Uterus (tissue), 4 donors: ENCODE data around the gene SCUBE1. TPM values are rescaled to one million over a fixed set of nuclear protein-coding genes. Genes with fewer than 3 reads are reported as not detected.

Source experiments
- DNase-seq, 2 donors: peaks; one replicate each; pipeline ENCODE4 v3.0.0-alpha.2; 2019 to 2020
- H3K27ac ChIP-seq, 2 donors: fragments of 200-600 bp; sonication (generic); 1 replicate in 1 of 2; 2 replicates in 1 of 2; pipeline ENCODE4 v1.5.1; 2016 to 2018
- H3K27me3 ChIP-seq, 2 donors: fragments of 200-600 bp; sonication (generic); one replicate each; pipeline ENCODE4 v1.5.1; 2018 to 2019; ENCODE audit warnings: control low read depth in 1 of 2
- H3K36me3 ChIP-seq, 2 donors: fragments of 200-600 bp; sonication (generic); one replicate each; pipeline ENCODE4 v1.5.1; 2019; ENCODE audit warnings: control low read depth in 1 of 2
- H3K4me1 ChIP-seq, 2 donors: fragments of 200-600 bp; sonication (generic); one replicate each; pipeline ENCODE4 v1.5.1; 2018 to 2019; ENCODE audit warnings: control low read depth in 1 of 2
- H3K4me3 ChIP-seq, 2 donors: fragments of 200-600 bp; sonication (generic); 1 replicate in 1 of 2; 2 replicates in 1 of 2; pipeline ENCODE4 v1.5.1; 2018 to 2019; ENCODE audit warnings: mild to moderate bottlenecking in 1 of 2
- H3K9me3 ChIP-seq, 2 donors: fragments of 200-600 bp; sonication (generic); one replicate each; pipeline ENCODE4 v1.5.1; 2019; ENCODE audit warnings: control low read depth in 1 of 2
- POLR2A ChIP-seq, 2 donors: fragments of 450-650 bp; IDR thresholded peaks; one replicate each; pipeline ENCODE4 v1.6.1; 2016; ENCODE audit warnings: antibody characterized with exemption in 2 of 2, mild to moderate bottlenecking in 1 of 2, moderate library complexity in 1 of 2
- intact Hi-C: fragments of 100-400 bp; cut with DNase I; formaldehyde crosslinking; loops from one replicate; pipeline ENCODE4 v1.15.1; 2023; ENCODE audit warnings: low total_unique reads
- total RNA-seq, 4 donors: library from RNA; depleted of rRNA in 3 of 4; stranded (reverse); fragments of >200 nt in 3 of 4; gene quantifications; one replicate each; pipeline versions ENCODE4 v1.1.0 to v1.2.4, GENCODE V29; 2014 to 2023
- TF ChIP-seq, protein P1 (sequence below), 4 experiments: fragments of 200-600 bp in 2 of 4; fragments of 450-650 bp in 2 of 4; sonication (generic) in 2 of 4; IDR thresholded peaks; one replicate each; pipeline ENCODE4 v1.5.1; 2016 to 2019; ENCODE audit warnings: antibody characterized with exemption in 4 of 4, mild to moderate bottlenecking in 2 of 4, moderate library complexity in 1 of 4
- donor health status: DM: yes; HTN: yes; CAD: no.

SCUBE1 gene
- total RNA-seq, 4 donors from 2014 or later: 0.14 to 1.7 (median 0.26) TPM; not detected in 1

DNA sequence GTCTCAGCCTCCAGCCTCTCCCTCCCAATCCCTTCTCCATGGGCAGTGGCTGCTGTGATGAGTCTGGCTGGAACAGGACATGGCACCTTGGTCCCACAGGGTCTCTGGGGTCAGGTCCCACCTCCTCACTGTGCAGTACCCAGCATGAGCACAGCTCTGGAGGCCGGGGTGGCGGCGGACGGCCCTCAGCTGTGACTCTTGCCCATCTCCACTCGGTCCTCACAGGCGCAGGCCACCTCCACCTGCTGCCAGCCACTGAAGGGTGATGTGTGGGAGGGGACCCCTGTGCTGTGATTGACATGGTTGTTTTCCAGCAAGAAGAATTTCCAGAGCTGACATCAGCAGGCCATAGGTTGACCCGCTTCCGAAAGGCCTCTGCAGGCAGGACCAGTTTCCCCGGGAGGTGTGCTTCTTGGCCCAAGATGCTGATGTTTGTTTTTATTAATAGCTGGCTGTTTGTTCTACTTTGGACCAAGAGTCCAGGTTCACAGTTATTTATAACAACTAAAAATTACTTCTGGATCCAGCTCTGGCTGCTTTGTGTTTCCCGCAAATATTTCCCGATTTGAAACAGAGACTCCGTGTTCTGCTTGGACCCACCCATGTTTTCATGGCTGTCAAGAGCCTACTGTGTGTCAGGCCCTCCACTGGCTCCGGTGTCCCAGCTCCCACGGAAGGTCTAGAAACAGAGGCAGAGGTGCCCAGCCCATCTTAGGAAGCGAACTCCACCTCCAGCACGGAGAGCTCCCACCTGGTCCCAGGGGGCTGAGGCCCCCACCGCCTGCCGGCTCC is 45.7 kb downstream of the SCUBE1 start:
- DNase-seq: peak in 1 of 2 donors; percentile 42
- Histone ChIP-seq H3K4me1 (peaks cover 0 to 6% of the 10 kb centered on the region in 2 donors), H3K27ac (peak overlapping the region; percentile 31 to 53), H3K9me3 (no peaks in the 10 kb centered on the region), H3K36me3 (no peaks in the 10 kb centered on the region), H3K27me3 (no peaks in the 10 kb centered on the region), H3K4me3 (no peak overlapping the region)
- intact Hi-C loops: no loop called here
- TF ChIP-seq POLR2A (IDR thresholded peaks at IDR 0.05): no peak
- TF ChIP-seq, protein P1, sequence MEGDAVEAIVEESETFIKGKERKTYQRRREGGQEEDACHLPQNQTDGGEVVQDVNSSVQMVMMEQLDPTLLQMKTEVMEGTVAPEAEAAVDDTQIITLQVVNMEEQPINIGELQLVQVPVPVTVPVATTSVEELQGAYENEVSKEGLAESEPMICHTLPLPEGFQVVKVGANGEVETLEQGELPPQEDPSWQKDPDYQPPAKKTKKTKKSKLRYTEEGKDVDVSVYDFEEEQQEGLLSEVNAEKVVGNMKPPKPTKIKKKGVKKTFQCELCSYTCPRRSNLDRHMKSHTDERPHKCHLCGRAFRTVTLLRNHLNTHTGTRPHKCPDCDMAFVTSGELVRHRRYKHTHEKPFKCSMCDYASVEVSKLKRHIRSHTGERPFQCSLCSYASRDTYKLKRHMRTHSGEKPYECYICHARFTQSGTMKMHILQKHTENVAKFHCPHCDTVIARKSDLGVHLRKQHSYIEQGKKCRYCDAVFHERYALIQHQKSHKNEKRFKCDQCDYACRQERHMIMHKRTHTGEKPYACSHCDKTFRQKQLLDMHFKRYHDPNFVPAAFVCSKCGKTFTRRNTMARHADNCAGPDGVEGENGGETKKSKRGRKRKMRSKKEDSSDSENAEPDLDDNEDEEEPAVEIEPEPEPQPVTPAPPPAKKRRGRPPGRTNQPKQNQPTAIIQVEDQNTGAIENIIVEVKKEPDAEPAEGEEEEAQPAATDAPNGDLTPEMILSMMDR (IDR thresholded peaks at IDR 0.05): no peak

DNA sequence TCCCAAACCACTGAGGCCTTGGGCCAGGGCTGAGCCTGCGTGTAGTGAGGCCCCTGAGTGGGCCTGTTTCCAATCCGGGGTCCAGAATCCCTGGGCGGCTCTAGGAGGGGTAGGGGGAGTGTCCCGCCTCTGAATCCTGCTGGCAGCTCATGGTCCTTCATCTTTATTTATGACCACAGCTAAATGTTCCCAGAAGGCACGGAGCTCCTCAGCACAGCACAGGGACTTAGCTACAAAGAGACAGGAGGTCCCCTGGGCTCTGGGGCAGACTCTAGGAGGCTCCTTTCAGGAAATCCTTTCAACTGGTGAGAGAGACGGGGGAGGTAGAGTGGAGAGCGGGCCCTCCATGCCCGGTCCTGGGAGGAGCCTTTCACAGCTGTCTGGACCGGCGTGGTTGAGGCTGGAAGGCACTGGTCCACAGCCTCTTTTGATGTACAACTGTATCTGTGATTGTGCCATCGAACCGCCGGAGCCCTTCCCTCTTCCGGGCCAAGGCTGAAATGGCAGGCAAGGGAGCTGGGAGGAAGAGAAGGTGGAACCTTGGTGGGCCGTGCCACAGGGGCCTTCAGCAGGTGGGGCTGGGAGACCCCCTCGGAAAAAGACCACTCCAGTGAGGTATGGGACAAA is 46.8 kb downstream of the SCUBE1 start:
- Histone ChIP-seq H3K4me1 (peaks cover 0 to 6% of the 10 kb centered on the region in 2 donors), H3K27me3 (no peaks in the 10 kb centered on the region), H3K4me3 (no peak overlapping the region), H3K9me3 (no peaks in the 10 kb centered on the region), H3K36me3 (no peaks in the 10 kb centered on the region), H3K27ac (no peak overlapping the region)
- intact Hi-C loops: no loop called here
- no peak for TF ChIP-seq POLR2A (IDR thresholded peaks at IDR 0.05)
- TF ChIP-seq, protein P1 (IDR thresholded peaks at IDR 0.05): no peak
- DNase-seq: no peak

DNA sequence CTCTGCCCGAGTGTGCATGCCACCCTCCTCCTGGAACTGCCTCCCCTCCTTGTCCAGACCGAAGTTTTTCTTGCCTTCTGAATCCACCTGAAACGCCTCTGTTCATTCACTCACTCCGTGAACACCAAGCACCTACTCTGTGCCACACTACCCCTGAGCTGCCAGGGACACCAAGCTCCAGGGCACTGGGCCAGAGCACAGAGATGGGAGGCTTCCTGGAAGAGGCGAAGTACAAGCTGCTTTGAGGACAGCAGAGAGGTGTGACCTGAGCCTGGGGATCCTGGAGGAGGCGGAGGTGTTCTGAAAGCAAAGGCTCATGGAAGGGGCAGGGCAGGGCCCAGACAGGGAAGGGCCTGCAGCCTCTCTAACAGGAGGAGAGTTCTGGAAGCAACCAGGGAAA is 47.5 kb downstream of the SCUBE1 start:
- TF ChIP-seq, protein P1 (IDR thresholded peaks at IDR 0.05): no peak
- Histone ChIP-seq H3K4me3 (no peak overlapping the region), H3K27me3 (no peaks in the 10 kb centered on the region), H3K36me3 (no peaks in the 10 kb centered on the region), H3K4me1 (peaks cover 0 to 6% of the 10 kb centered on the region in 2 donors), H3K9me3 (no peaks in the 10 kb centered on the region), H3K27ac (no peak overlapping the region)
- intact Hi-C loops: no loop called here
- no peak for DNase-seq

DNA sequence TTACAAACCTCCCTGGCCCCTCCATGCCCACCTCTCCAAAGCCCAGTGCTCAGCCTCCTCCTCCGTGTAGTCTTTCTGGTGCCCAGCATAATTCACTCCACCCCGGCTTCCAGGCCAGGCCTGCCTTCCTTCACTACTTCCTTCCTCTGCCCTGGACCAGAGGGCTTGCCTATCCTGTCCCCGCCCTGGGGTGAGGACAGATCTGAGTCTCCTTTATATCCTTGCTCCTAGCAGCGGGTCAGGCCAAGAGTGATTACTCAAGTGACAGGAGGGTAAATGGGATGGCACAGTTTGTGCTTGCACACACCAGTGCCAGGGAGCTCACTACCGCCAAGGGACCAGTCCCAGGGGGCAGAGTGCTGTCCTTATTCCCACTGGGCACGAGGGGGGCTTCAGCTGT is 48.0 kb downstream of the SCUBE1 start:
- H3K4me1 ChIP-seq: peaks cover 0 to 6% of the 10 kb centered on the region in 2 donors

DNA sequence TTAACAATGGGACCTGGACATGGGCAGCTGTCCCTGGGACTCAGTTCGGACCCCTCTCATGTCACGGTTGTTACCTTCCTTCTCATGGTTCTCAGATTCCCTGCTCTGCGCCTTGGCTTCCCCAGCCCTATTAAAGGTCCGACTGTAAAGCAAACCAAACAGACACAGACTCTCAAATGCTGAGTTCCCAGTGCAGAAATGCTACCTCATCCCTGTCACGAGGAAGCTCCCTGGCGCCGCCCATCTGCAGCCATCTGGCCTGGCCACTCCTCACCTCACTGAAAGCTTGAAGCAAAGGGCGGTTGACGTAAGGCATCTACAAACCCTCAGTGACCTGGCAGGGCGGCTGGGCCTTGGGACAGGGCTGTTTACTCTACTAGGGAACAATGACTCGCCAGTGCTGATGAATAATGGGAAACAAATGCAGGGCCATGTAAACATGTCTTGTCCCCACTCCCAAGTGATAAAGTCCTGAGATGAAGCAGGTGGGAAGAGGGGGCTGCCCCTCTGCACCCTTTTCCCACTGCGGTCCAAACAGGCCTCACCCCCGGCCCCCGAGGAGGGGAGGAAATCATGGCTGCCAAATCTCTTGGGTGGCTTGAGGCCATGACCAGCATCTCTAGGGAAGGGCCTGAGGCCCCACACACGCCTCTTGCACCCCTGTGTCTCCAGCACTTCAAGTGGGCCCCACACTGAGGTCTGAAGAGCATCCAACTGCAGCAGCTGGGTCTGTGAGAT is 49.3 kb downstream of the SCUBE1 start:
- H3K27ac ChIP-seq: no peak overlapping the region
- no peaks in the 10 kb centered on the region for H3K9me3 ChIP-seq
- no peaks in the 10 kb centered on the region for H3K27me3 ChIP-seq
- intact Hi-C loops: no loop called here
- H3K4me3 ChIP-seq: no peak overlapping the region
- no peaks in the 10 kb centered on the region for H3K36me3 ChIP-seq
- peak; percentile 41 to 61 for DNase-seq
- H3K4me1 ChIP-seq: peaks cover 0 to 6% of the 10 kb centered on the region in 2 donors
- TF ChIP-seq, protein P1 (IDR thresholded peaks at IDR 0.05): no peak
- TF ChIP-seq POLR2A (IDR thresholded peaks at IDR 0.05): no peak

More for the DNA sequence above, 48.0 kb downstream of the SCUBE1 start:
- Histone ChIP-seq H3K27me3 (no peaks in the 10 kb centered on the region), H3K27ac (no peak overlapping the region), H3K36me3 (no peaks in the 10 kb centered on the region), H3K4me3 (no peak overlapping the region), H3K9me3 (no peaks in the 10 kb centered on the region)
- TF ChIP-seq POLR2A (IDR thresholded peaks at IDR 0.05): no peak
- DNase-seq: no peak
- intact Hi-C loops: no loop called here
